ENCODE measurements around the gene STK32B. TPM values are rescaled to one million over a fixed set of nuclear protein-coding genes. Genes with fewer than 3 reads are reported as not detected.
"Not testable (repeated sequence)": the region's sequence is repeated elsewhere in the genome, so short reads cannot be mapped to it uniquely, and the experiment has no call there.

The STK32B gene
- total RNA-seq, result 2.9 TPM
- 4.8 TPM for polyA plus RNA-seq
- long read RNA-seq, donor 1, result 0 reads
- long read RNA-seq, donor 2, result 0 reads
- long read RNA-seq, donor 3, partial matches to known transcripts, result 0 of 2 reads
- long read RNA-seq, donor 3, other reads (novel, unspliced or antisense), result 0 of 2 reads
- long read RNA-seq, donor 4, partial matches to known transcripts, result 0 of 2 reads
- long read RNA-seq, donor 4, other reads (novel, unspliced or antisense), result 0 of 2 reads
- long read RNA-seq, donor 5, partial matches to known transcripts, result 0 of 1 reads
- long read RNA-seq, donor 5, other reads (novel, unspliced or antisense), result 0 of 1 reads
- long read RNA-seq, donor 6, result 0 reads
- long read RNA-seq, donor 7, partial matches to known transcripts, result 0 of 2 reads
- long read RNA-seq, donor 7, other reads (novel, unspliced or antisense), result 0 of 2 reads
- long read RNA-seq, donor 8, result 0 reads
- long read RNA-seq, donor 9, partial matches to known transcripts, result 0 of 1 reads
- long read RNA-seq, donor 9, other reads (novel, unspliced or antisense), result 0 of 1 reads
- long read RNA-seq, donor 10, result 0 reads

DNA sequence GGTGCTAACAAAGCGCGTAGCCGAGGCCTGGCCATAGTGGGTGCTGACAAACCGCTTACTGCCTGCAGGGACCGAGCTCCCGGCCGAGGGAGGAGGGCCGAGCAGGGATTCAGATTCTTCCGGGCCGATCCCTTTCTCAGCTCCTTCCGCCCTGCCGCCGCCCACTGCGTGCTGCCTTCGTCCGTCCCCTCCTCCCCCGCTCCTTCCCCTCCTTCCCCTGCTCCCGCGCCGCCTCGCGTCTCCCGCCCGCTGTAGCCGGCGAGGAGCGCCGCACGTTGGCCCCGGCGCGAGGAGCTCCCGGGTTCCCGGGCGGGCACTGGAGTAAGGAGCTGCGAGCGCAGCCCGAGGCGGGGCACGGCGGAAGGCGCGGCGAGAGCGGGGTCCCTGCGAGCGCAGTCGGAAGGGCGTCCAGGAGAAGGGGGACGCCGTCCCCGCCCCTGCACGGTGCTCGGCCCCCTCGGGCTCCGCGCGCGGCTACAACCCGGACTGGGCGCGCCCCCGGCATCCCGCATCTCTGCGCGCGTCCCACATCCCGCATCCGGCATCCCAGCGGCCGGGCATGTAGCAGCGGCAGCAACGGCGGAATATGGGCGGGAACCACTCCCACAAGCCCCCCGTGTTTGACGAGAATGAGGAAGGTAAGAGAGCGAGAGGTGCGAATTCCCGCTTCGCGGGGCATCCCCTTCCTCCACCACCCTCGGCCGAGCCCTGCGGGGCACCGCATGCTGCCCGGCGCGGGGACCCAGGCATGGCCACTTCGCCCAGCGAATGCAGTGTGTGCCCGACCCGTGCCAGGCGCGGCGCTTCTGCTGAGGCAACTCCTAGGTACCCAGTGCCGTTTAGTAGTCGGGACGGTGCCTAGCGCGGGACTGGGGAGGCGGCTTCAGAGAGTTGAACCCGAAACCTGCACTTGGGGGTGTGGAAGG is at the start of gene STK32B:
STK32B (plus strand) TSS at position 203 of the 926 bp plus-strand sequence.
- no peaks in the 10 kb centered on the region for H3K9me3 ChIP-seq (ENCODE audit: control insufficient read depth in 2 of 2, insufficient read depth in 1 of 2, low read length in 1 of 2)
- peak in 2 of 9 donors; percentile 59 to 67 for DNase-seq (ENCODE audit: low read depth in 6 of 9, low spot score in 9 of 9)
- H3K4me1 ChIP-seq (ENCODE audit: control insufficient read depth in 2 of 2, insufficient read depth in 2 of 2, low read length in 2 of 2), result peaks cover 3 to 31% of the 10 kb centered on the region in 2 donors
- H3K36me3 ChIP-seq (ENCODE audit: control insufficient read depth in 2 of 2, insufficient read depth in 2 of 2, low read length in 1 of 2), result no peaks in the 10 kb centered on the region
- peak within 1 kb of the TSS in 1 of 2 donors; percentile 71 for H3K27ac ChIP-seq (ENCODE audit: low read depth in 1 of 2, low read length in 1 of 2)
- H3K27me3 ChIP-seq (ENCODE audit: control insufficient read depth in 2 of 2, insufficient read depth in 1 of 2, low read length in 1 of 2), result peaks cover 0 to 15% of the 10 kb centered on the region in 2 donors
- H3K4me3 ChIP-seq (ENCODE audit: low read length in 2 of 2), result peak within 1 kb of the TSS; percentile 65 to 78
- WGBS, result under 1% methylated on average over 103 of the region's 103 CpGs

GRCh38 chr4:5001641-5002040 is 49.6 kb upstream of the STK32B start:
- 91% methylated on average over 6 of the region's 6 CpGs for WGBS

DNA sequence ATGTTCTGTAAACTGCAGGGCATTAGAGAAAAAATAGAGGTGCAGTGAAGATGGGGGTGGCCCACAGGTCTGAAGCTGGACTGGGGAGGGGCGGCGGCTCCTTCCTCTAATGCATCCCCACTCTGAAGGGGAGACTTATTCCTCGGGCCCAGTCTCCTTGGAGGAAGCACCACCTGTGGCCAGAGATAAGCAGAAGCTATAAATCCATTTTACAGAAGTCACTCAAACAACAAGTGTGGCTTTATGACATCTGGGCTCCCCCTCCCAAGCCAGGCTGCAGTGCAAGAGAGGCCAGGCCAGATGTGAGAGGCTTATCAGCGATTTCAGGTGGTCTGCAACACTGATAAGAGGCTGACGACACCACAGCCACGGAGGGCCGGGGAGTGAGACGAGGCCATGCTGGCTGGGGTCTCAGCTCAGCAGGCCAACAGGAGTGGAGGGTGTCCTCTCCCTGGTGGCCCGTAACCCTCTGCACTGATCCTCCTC is 47.9 kb upstream of the STK32B start:
- Histone ChIP-seq H3K4me1 (ENCODE audit: control insufficient read depth in 2 of 2, insufficient read depth in 2 of 2, low read length in 2 of 2) (peaks cover 0 to 3% of the 10 kb centered on the region in 2 donors), H3K36me3 (ENCODE audit: control insufficient read depth in 2 of 2, insufficient read depth in 2 of 2, low read length in 1 of 2) (no peaks in the 10 kb centered on the region), H3K4me3 (ENCODE audit: low read length in 2 of 2) (no peak overlapping the region), H3K9me3 (ENCODE audit: control insufficient read depth in 2 of 2, insufficient read depth in 1 of 2, low read length in 1 of 2) (no peaks in the 10 kb centered on the region), H3K27me3 (ENCODE audit: control insufficient read depth in 2 of 2, insufficient read depth in 1 of 2, low read length in 1 of 2) (no peaks in the 10 kb centered on the region), H3K27ac (ENCODE audit: low read depth in 1 of 2, low read length in 1 of 2) (no peak overlapping the region)
- DNase-seq (ENCODE audit: low read depth in 6 of 9, low spot score in 9 of 9), result no peak
- WGBS, result 44% methylated on average over 9 of the region's 9 CpGs

More at GRCh38 chr4:5001641-5002040, 49.6 kb upstream of the STK32B start:
- H3K4me1 ChIP-seq (ENCODE audit: control insufficient read depth in 2 of 2, insufficient read depth in 2 of 2, low read length in 2 of 2); H3K9me3 ChIP-seq (ENCODE audit: control insufficient read depth in 2 of 2, insufficient read depth in 1 of 2, low read length in 1 of 2); DNase-seq (ENCODE audit: low read depth in 6 of 9, low spot score in 9 of 9); H3K27me3 ChIP-seq (ENCODE audit: control insufficient read depth in 2 of 2, insufficient read depth in 1 of 2, low read length in 1 of 2); H3K4me3 ChIP-seq (ENCODE audit: low read length in 2 of 2); H3K36me3 ChIP-seq (ENCODE audit: control insufficient read depth in 2 of 2, insufficient read depth in 2 of 2, low read length in 1 of 2); H3K27ac ChIP-seq (ENCODE audit: low read depth in 1 of 2, low read length in 1 of 2): not testable (repeated sequence)

- H3K27ac ChIP-seq (ENCODE audit: low read depth in 1 of 2, low read length in 1 of 2), result no peak overlapping the region
- H3K27me3 ChIP-seq (ENCODE audit: control insufficient read depth in 2 of 2, insufficient read depth in 1 of 2, low read length in 1 of 2), result no peaks in the 10 kb centered on the region
- no peak overlapping the region for H3K4me3 ChIP-seq (ENCODE audit: low read length in 2 of 2)
- H3K36me3 ChIP-seq (ENCODE audit: control insufficient read depth in 2 of 2, insufficient read depth in 2 of 2, low read length in 1 of 2), result no peaks in the 10 kb centered on the region
- no peak for DNase-seq (ENCODE audit: low read depth in 6 of 9, low spot score in 9 of 9)
- peaks cover 0 to 3% of the 10 kb centered on the region in 2 donors for H3K4me1 ChIP-seq (ENCODE audit: control insufficient read depth in 2 of 2, insufficient read depth in 2 of 2, low read length in 2 of 2)
- WGBS, result 78% methylated on average over 3 of the region's 3 CpGs
- no peaks in the 10 kb centered on the region for H3K9me3 ChIP-seq (ENCODE audit: control insufficient read depth in 2 of 2, insufficient read depth in 1 of 2, low read length in 1 of 2)
Measured at GRCh38 chr4:5003918-5004317, 47.4 kb upstream of the STK32B start.

DNA sequence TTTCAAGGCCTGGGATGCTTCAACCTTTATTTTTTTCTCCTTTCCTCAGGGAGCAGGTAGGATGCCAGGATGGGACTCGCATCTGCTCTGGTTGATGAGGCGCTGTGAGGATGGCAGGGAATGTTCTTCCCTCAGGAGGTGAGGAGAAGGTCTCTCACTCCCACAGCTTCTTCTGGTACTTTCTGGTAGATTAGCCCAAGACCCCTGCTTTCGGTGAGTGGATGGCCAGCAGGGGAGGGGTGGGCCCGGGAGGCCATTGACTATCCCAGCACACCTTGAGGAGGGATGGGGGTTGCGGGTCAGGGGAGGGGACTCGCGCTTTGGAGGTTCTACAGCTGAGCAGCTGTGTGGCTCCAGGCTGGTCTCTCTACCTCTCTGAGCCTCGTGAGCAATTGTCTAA is 46.8 kb upstream of the STK32B start:
- DNase-seq (ENCODE audit: low read depth in 6 of 9, low spot score in 9 of 9), result no peak

GRCh38 chr4:5006932-5007331 is 44.3 kb upstream of the STK32B start:
- H3K27ac ChIP-seq (ENCODE audit: low read depth in 1 of 2, low read length in 1 of 2); H3K4me1 ChIP-seq (ENCODE audit: control insufficient read depth in 2 of 2, insufficient read depth in 2 of 2, low read length in 2 of 2); H3K27me3 ChIP-seq (ENCODE audit: control insufficient read depth in 2 of 2, insufficient read depth in 1 of 2, low read length in 1 of 2); H3K36me3 ChIP-seq (ENCODE audit: control insufficient read depth in 2 of 2, insufficient read depth in 2 of 2, low read length in 1 of 2); DNase-seq (ENCODE audit: low read depth in 6 of 9, low spot score in 9 of 9); H3K9me3 ChIP-seq (ENCODE audit: control insufficient read depth in 2 of 2, insufficient read depth in 1 of 2, low read length in 1 of 2); H3K4me3 ChIP-seq (ENCODE audit: low read length in 2 of 2): not testable (repeated sequence)
- 89% methylated on average over 11 of the region's 11 CpGs for WGBS

More for the DNA sequence above, 46.8 kb upstream of the STK32B start:
- H3K4me3 ChIP-seq (ENCODE audit: low read length in 2 of 2), result no peak overlapping the region
- H3K27me3 ChIP-seq (ENCODE audit: control insufficient read depth in 2 of 2, insufficient read depth in 1 of 2, low read length in 1 of 2), result no peaks in the 10 kb centered on the region
- peaks cover 0 to 3% of the 10 kb centered on the region in 2 donors for H3K4me1 ChIP-seq (ENCODE audit: control insufficient read depth in 2 of 2, insufficient read depth in 2 of 2, low read length in 2 of 2)
- no peaks in the 10 kb centered on the region for H3K36me3 ChIP-seq (ENCODE audit: control insufficient read depth in 2 of 2, insufficient read depth in 2 of 2, low read length in 1 of 2)
- H3K27ac ChIP-seq (ENCODE audit: low read depth in 1 of 2, low read length in 1 of 2), result no peak overlapping the region
- no peaks in the 10 kb centered on the region for H3K9me3 ChIP-seq (ENCODE audit: control insufficient read depth in 2 of 2, insufficient read depth in 1 of 2, low read length in 1 of 2)
- whole genome bisulfite sequencing, result 96% methylated on average over 8 of the region's 8 CpGs

DNA sequence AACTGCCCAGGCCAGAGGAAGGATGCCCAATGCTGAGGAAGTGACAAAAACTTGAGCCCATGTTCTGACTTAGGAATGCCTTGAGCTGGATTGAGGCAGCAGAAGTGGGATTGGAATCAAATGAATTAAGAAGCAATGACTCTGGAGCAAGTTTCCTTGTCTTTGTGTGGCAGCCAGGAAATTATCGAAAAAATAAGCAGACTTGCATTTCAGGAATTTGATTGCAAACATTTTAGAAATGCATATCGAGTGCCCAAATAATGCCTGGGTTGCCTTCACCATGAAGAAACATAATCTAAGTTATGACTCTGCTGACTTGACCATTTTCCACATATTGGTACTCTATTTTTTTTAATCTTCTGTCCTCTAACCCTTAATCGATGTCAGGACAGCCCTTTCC is 41.5 kb upstream of the STK32B start:
- H3K4me1 ChIP-seq (ENCODE audit: control insufficient read depth in 2 of 2, insufficient read depth in 2 of 2, low read length in 2 of 2), result no peaks in the 10 kb centered on the region
- WGBS, result 95% methylated on average over 3 of the region's 3 CpGs
- no peak overlapping the region for H3K4me3 ChIP-seq (ENCODE audit: low read length in 2 of 2)
- no peak for DNase-seq (ENCODE audit: low read depth in 6 of 9, low spot score in 9 of 9)
- no peaks in the 10 kb centered on the region for H3K27me3 ChIP-seq (ENCODE audit: control insufficient read depth in 2 of 2, insufficient read depth in 1 of 2, low read length in 1 of 2)
- H3K36me3 ChIP-seq (ENCODE audit: control insufficient read depth in 2 of 2, insufficient read depth in 2 of 2, low read length in 1 of 2), result no peaks in the 10 kb centered on the region
- H3K27ac ChIP-seq (ENCODE audit: low read depth in 1 of 2, low read length in 1 of 2), result no peak overlapping the region
- no peaks in the 10 kb centered on the region for H3K9me3 ChIP-seq (ENCODE audit: control insufficient read depth in 2 of 2, insufficient read depth in 1 of 2, low read length in 1 of 2)

DNA sequence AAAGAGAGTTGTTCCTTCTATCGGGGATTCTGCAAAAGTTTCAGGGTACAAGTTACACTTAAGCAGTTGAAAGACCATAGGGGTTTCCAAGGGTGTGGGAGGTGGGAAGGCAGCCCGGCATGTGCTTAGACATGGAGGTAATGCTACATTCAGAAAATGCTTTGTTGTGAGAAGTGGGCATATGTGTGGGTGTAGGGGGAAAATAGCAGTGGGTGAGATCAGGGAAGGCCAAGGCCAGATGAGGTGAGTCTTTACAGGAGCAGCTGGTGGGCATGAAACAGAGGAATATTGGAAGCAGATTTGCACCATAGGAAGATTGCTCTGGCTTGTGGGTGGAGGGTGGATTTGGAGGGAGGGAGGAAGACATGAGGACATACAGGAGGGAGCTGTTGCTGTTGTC is 40.3 kb upstream of the STK32B start:
- Histone ChIP-seq H3K4me3 (ENCODE audit: low read length in 2 of 2) (no peak overlapping the region), H3K27ac (ENCODE audit: low read depth in 1 of 2, low read length in 1 of 2) (no peak overlapping the region), H3K36me3 (ENCODE audit: control insufficient read depth in 2 of 2, insufficient read depth in 2 of 2, low read length in 1 of 2) (no peaks in the 10 kb centered on the region), H3K9me3 (ENCODE audit: control insufficient read depth in 2 of 2, insufficient read depth in 1 of 2, low read length in 1 of 2) (no peaks in the 10 kb centered on the region), H3K4me1 (ENCODE audit: control insufficient read depth in 2 of 2, insufficient read depth in 2 of 2, low read length in 2 of 2) (no peaks in the 10 kb centered on the region), H3K27me3 (ENCODE audit: control insufficient read depth in 2 of 2, insufficient read depth in 1 of 2, low read length in 1 of 2) (no peaks in the 10 kb centered on the region)
- WGBS, result 100% methylated on average over 2 of the region's 2 CpGs
- no peak for DNase-seq (ENCODE audit: low read depth in 6 of 9, low spot score in 9 of 9)
